Neural crest cell (in vitro differentiated cells): Measurements from ENCODE around the gene PRPF31. TPM values are rescaled to one million over a fixed set of nuclear protein-coding genes. Genes with fewer than 3 reads are reported as not detected.
A peak's percentile ranks its signal among the peaks of the same experiment; 100 is the strongest.
"Not testable (repeated sequence)": the region's sequence is repeated elsewhere in the genome, so short reads cannot be mapped to it uniquely, and the experiment has no call there.

ENCODE experiments used
- DNase-seq: peaks from one replicate; pipeline ENCODE4 v3.0.0; 2021; ENCODE audit warnings: low read depth, mixed read lengths, low spot score
- H3K27ac Mint-ChIP-seq: one replicate; pipeline ENCODE4 v1.8.0; 2021; ENCODE audit warnings: mild to moderate bottlenecking, mixed read lengths; ENCODE audit not compliant: unreplicated experiment
- H3K27me3 Mint-ChIP-seq: 2 replicates; pipeline ENCODE4 v1.8.0; 2021; ENCODE audit warnings: low read depth, mild to moderate bottlenecking, mixed read lengths
- H3K36me3 Mint-ChIP-seq: 2 replicates; pipeline ENCODE4 v1.8.0; 2021; ENCODE audit warnings: low read depth, mild to moderate bottlenecking, mixed read lengths
- H3K4me1 Mint-ChIP-seq: 2 replicates; pipeline ENCODE4 v1.8.0; 2021; ENCODE audit warnings: mixed read lengths
- H3K4me3 Mint-ChIP-seq: one replicate; pipeline ENCODE4 v1.8.0; 2021; ENCODE audit warnings: mild to moderate bottlenecking, mixed read lengths
- H3K9me3 Mint-ChIP-seq: 2 replicates; pipeline ENCODE4 v1.8.0; 2021; ENCODE audit warnings: mixed read lengths
- CTCF ChIP-seq: fragments of 200-600 bp; sonication (generic); conservative IDR thresholded peaks from 2 replicates; pipeline ENCODE4 v1.5.0; 2021; ENCODE audit warnings: antibody characterized with exemption, mild to moderate bottlenecking
- total RNA-seq: library from RNA; stranded (reverse); gene quantifications from 2 replicates; pipeline ENCODE4 v1.2.1, GENCODE V29; 2021

The PRPF31 gene
- total RNA-seq, 1 donor from 2014 or later: 94.8 TPM

- Mint-ChIP-seq H3K9me3 (peaks cover 2% of the 10 kb centered on the region), H3K4me1 (no peaks in the 10 kb centered on the region), H3K4me3 (no peak within 1 kb of the TSS), H3K27ac (no peak within 1 kb of the TSS), H3K27me3 (peaks cover 3% of the 10 kb centered on the region), H3K36me3 (peaks cover 2% of the 10 kb centered on the region)
- no peak for DNase-seq
- TF ChIP-seq CTCF: no peak
Observed at GRCh38 chr19:54081032-54081431, 34.5 kb upstream of the PRPF31 start, which contains the start of gene TARM1. Gene TARM1, minus strand, starts transcription at chr19:54081365. Its CDS starts 25 bp downstream, at chr19:54081340.

GRCh38 chr19:54084410-54084809 is 31.1 kb upstream of the PRPF31 start:
- Mint-ChIP-seq H3K27me3 (peaks cover 18% of the 10 kb centered on the region), H3K9me3 (peaks cover 2% of the 10 kb centered on the region), H3K27ac (no peak overlapping the region), H3K4me1 (no peaks in the 10 kb centered on the region), H3K36me3 (no peaks in the 10 kb centered on the region), H3K4me3 (no peak overlapping the region)
- DNase-seq: no peak
- TF ChIP-seq CTCF: no peak

- no peaks in the 10 kb centered on the region for H3K36me3 Mint-ChIP-seq
- peaks cover 59% of the 10 kb centered on the region for H3K27me3 Mint-ChIP-seq
- no peak for TF ChIP-seq CTCF
- H3K27ac Mint-ChIP-seq: no peak overlapping the region
- peaks cover 2% of the 10 kb centered on the region for H3K9me3 Mint-ChIP-seq
- H3K4me3 Mint-ChIP-seq: no peak overlapping the region
- peaks cover 5% of the 10 kb centered on the region for H3K4me1 Mint-ChIP-seq
- no peak for DNase-seq
Observed at GRCh38 chr19:54094426-54095000, 21.0 kb upstream of the PRPF31 start.

GRCh38 chr19:54095136-54095858 is 20.3 kb upstream of the PRPF31 start:
- Mint-ChIP-seq H3K4me1 (peaks cover 5% of the 10 kb centered on the region), H3K4me3 (no peak overlapping the region), H3K27me3 (peaks cover 63% of the 10 kb centered on the region), H3K9me3 (peaks cover 2% of the 10 kb centered on the region), H3K36me3 (no peaks in the 10 kb centered on the region), H3K27ac (no peak overlapping the region)
- no peak for DNase-seq
- no peak for TF ChIP-seq CTCF

GRCh38 chr19:54095859-54096616 is 19.5 kb upstream of the PRPF31 start:
- H3K4me3 Mint-ChIP-seq, H3K27ac Mint-ChIP-seq, H3K4me1 Mint-ChIP-seq, H3K36me3 Mint-ChIP-seq, H3K9me3 Mint-ChIP-seq: not testable (repeated sequence)
- H3K27me3 Mint-ChIP-seq: peaks cover 61% of the 10 kb centered on the region
- peak; percentile 46 for DNase-seq
